Right atrium auricular region (tissue), 2 donors: ENCODE data around the gene RNF213. TPM values are rescaled to one million over a fixed set of nuclear protein-coding genes. Genes with fewer than 3 reads are reported as not detected.

Experiments
- DNase-seq: peaks from one replicate; pipeline ENCODE4 v3.0.0-alpha.2; 2019; ENCODE audit warnings: low spot score
- H3K27ac ChIP-seq, 2 donors: fragments of 200-600 bp; sonication (generic); 1 replicate in 1 of 2; 2 replicates in 1 of 2; pipeline ENCODE4 v1.5.1; 2016 to 2019
- H3K27me3 ChIP-seq, 2 donors: fragments of 200-600 bp; sonication (generic); one replicate each; pipeline versions ENCODE4 v1.5.1 to v1.6.0; 2017 to 2019
- H3K36me3 ChIP-seq: fragments of 200-600 bp; sonication (generic); one replicate; pipeline ENCODE4 v1.5.1; 2016
- H3K4me1 ChIP-seq, 2 donors: fragments of 200-600 bp; sonication (generic); one replicate each; pipeline versions ENCODE4 v1.5.1 to v1.6.0; 2017 to 2019
- H3K4me3 ChIP-seq, 2 donors: fragments of 200-600 bp; sonication (generic); 1 replicate in 1 of 2; 2 replicates in 1 of 2; pipeline ENCODE4 v1.5.1; 2017 to 2019; ENCODE audit warnings: mild to moderate bottlenecking in 1 of 2, moderate library complexity in 1 of 2
- H3K9me3 ChIP-seq, 2 donors: fragments of 200-600 bp; sonication (generic); one replicate each; pipeline ENCODE4 v1.5.1; 2019
- total RNA-seq, 2 donors: library from RNA; depleted of rRNA; stranded (reverse); fragments of >200 nt; gene quantifications; one replicate each; pipeline ENCODE4 v1.1.0, GENCODE V29; 2016
- TF ChIP-seq, protein P1 (sequence below), 2 donors: fragments of 200-600 bp; sonication (generic); IDR thresholded peaks; one replicate each; pipeline ENCODE4 v1.5.1; 2019; ENCODE audit warnings: antibody characterized with exemption in 2 of 2

RNF213 gene
- total RNA-seq, 2 donors from 2014 or later = 27.3 to 36.8 TPM

DNA sequence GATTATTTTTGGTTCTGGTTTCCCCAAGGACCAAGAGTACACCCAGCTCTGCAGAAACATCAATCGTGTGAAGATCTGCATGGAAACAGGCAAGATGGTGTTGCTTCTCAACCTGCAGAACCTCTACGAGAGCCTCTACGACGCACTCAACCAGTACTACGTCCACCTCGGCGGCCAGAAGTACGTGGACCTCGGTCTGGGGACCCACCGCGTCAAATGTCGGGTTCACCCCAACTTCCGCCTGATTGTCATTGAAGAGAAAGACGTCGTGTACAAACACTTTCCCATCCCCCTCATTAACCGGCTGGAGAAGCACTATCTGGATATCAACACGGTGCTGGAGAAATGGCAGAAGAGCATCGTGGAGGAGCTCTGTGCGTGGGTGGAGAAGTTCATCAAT, 86.9 kb downstream of the RNF213 start:
- H3K27ac ChIP-seq = no peak overlapping the region
- H3K4me3 ChIP-seq = no peak overlapping the region
- no peak for DNase-seq
- TF ChIP-seq, protein P1, sequence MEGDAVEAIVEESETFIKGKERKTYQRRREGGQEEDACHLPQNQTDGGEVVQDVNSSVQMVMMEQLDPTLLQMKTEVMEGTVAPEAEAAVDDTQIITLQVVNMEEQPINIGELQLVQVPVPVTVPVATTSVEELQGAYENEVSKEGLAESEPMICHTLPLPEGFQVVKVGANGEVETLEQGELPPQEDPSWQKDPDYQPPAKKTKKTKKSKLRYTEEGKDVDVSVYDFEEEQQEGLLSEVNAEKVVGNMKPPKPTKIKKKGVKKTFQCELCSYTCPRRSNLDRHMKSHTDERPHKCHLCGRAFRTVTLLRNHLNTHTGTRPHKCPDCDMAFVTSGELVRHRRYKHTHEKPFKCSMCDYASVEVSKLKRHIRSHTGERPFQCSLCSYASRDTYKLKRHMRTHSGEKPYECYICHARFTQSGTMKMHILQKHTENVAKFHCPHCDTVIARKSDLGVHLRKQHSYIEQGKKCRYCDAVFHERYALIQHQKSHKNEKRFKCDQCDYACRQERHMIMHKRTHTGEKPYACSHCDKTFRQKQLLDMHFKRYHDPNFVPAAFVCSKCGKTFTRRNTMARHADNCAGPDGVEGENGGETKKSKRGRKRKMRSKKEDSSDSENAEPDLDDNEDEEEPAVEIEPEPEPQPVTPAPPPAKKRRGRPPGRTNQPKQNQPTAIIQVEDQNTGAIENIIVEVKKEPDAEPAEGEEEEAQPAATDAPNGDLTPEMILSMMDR (IDR thresholded peaks at IDR 0.05) = no peak
- no peaks in the 10 kb centered on the region for H3K27me3 ChIP-seq
- peaks cover 96% of the 10 kb centered on the region for H3K36me3 ChIP-seq
- H3K4me1 ChIP-seq = no peaks in the 10 kb centered on the region
- H3K9me3 ChIP-seq = no peaks in the 10 kb centered on the region

DNA sequence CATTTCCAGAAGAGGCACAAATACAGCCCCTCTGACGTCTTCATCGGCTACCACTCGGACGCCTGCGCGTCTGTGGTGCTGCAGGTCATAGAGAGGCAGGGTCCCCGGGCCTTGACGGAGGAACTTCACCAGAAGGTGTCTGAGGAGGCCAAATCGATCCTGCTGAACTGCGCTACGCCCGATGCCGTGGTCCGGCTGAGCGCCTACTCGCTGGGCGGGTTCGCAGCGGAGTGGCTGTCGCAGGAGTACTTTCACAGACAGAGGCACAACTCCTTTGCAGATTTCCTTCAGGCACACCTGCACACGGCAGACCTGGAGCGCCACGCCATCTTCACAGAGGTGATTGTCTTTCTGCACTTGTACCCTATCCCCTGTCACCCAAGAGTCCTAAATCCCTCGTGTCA, 87.3 kb downstream of the RNF213 start:
- DNase-seq = no peak
- no peak overlapping the region for H3K27ac ChIP-seq
- TF ChIP-seq, protein P1 (IDR thresholded peaks at IDR 0.05) = no peak
- peaks cover 98% of the 10 kb centered on the region for H3K36me3 ChIP-seq
- no peaks in the 10 kb centered on the region for H3K9me3 ChIP-seq
- no peak overlapping the region for H3K4me3 ChIP-seq
- no peaks in the 10 kb centered on the region for H3K4me1 ChIP-seq
- no peaks in the 10 kb centered on the region for H3K27me3 ChIP-seq

DNA sequence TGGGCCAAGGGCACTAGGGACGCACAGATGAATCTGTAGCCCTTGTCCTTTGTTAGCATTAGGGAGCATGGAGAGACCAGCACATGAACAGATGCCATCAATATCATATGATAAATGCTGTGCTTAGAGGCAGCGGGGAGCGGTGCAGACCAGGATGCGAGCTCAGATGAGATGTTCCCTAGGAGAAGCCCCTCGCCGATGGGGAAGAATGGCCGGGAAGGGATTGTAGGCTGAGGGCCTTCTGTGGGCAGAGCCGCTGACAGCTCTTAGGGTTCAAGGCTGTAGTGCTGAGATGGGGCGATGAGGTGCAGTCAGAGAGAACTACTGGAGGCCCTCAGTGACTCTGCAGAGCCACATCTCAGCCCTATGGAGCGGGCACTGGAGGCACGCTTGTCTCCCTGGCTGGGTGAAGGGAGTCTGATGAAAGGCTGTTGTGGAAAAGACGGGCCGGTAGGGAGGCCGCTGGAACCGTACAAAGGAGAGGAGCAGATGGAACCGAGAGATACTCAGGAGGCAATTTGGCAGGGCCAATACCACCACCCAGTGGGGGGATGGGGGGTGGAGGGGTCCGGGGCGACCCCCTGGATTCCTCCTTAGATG, 88.0 kb downstream of the RNF213 start:
- Histone ChIP-seq H3K27ac (no peak overlapping the region), H3K36me3 (peaks cover 98% of the 10 kb centered on the region), H3K4me3 (no peak overlapping the region), H3K27me3 (no peaks in the 10 kb centered on the region), H3K9me3 (no peaks in the 10 kb centered on the region), H3K4me1 (no peaks in the 10 kb centered on the region)
- no peak for DNase-seq
- TF ChIP-seq, protein P1 (IDR thresholded peaks at IDR 0.05) = no peak

DNA sequence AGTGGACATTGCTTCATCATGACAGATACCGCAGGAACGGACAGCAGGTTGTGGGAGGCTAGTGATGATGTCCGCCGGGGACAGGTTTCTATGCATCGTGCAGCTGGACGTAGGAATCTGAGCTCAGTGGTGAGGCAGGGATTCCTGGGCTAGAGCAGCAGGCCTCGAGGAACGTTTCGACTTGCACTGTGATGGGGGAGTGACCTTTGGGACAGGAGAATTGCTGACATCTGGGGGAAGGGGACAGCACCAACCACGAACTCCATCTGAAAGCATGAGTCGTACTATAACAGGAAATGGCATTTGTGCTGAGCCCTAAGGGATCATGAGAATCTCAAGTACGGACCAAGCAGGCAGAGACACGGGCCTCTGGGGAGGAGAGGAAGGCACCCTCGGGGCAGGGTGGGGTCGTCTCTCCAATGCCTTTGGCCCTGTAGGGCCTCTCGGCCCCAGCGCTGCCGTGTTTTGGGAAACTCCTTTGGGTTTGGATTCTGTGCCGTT, 88.5 kb downstream of the RNF213 start:
- TF ChIP-seq, protein P1 (IDR thresholded peaks at IDR 0.05) = no peak
- no peak overlapping the region for H3K27ac ChIP-seq
- DNase-seq = no peak
- no peaks in the 10 kb centered on the region for H3K4me1 ChIP-seq
- no peak overlapping the region for H3K4me3 ChIP-seq
- no peaks in the 10 kb centered on the region for H3K27me3 ChIP-seq
- peaks cover 98% of the 10 kb centered on the region for H3K36me3 ChIP-seq
- H3K9me3 ChIP-seq = no peaks in the 10 kb centered on the region

GRCh38 chr17:80349751-80350150, 89.1 kb downstream of the RNF213 start:
- TF ChIP-seq, protein P1 (IDR thresholded peaks at IDR 0.05) = no peak
- no peak for DNase-seq
- Histone ChIP-seq H3K27ac (no peak overlapping the region), H3K36me3 (peaks cover 100% of the 10 kb centered on the region), H3K4me3 (no peak overlapping the region), H3K27me3 (no peaks in the 10 kb centered on the region), H3K9me3 (no peaks in the 10 kb centered on the region), H3K4me1 (no peaks in the 10 kb centered on the region)
